Gastroesophageal sphincter (tissue), 3 donors: Measurements from ENCODE around the gene CLEC2A.

Source experiments
- CTCF ChIP-seq, 4 experiments: fragments of 200-600 bp in 2 of 4; fragments of 450-650 bp in 2 of 4; sonication (generic) in 1 of 4; IDR thresholded peaks; one replicate each; pipeline ENCODE4 v1.5.1; 2017 to 2019; ENCODE audit warnings: antibody characterized with exemption in 4 of 4, mild to moderate bottlenecking in 2 of 4, moderate library complexity in 2 of 4
- EP300 ChIP-seq: sonication (generic); formaldehyde crosslinking; IDR thresholded peaks from one replicate; pipeline ENCODE4 v1.6.1; 2017; ENCODE audit warnings: antibody characterized with exemption, mild to moderate bottlenecking
- POLR2AphosphoS5 ChIP-seq: sonication (generic); formaldehyde crosslinking; IDR thresholded peaks from one replicate; pipeline ENCODE4 v1.6.1; 2017; ENCODE audit warnings: antibody characterized with exemption

- TF ChIP-seq EP300 (no peak), CTCF (IDR thresholded peaks at IDR 0.05) (no peak), POLR2AphosphoS5 (no peak)
These were observed 37.5 kb upstream of the CLEC2A start for GRCh38 chr12:9969673-9970072.
